HEK293 (cell line): ENCODE results near the gene PRX.
A peak's percentile ranks its signal among the peaks of the same experiment; 100 is the strongest.
"Not testable (repeated sequence)": the region's sequence is repeated elsewhere in the genome, so short reads cannot be mapped to it uniquely, and the experiment has no call there.

ENCODE experiments used
- CTCF ChIA-PET: fragments of 350-600 bp; formaldehyde crosslinking; extraction: SDS; loops from one replicate; lab custom pipeline; 2021; ENCODE audit warnings: antibody characterized with exemption; lab: Yijun Ruan, JAX
- POLR2A ChIA-PET: fragments of 300-600 bp; formaldehyde crosslinking; extraction: SDS; loops from one replicate; lab custom pipeline; 2020; ENCODE audit warnings: antibody characterized with exemption, inconsistent platforms; lab: Yijun Ruan, JAX
- H3K27ac ChIP-seq: fragments of 200-500 bp; sonication (Bioruptor generic); 2 replicates; pipeline ENCODE4 v1.5.1; 2014; ENCODE audit warnings: low read depth, low read length, control low read depth, inconsistent platforms; ENCODE audit errors: extremely low read depth
- H3K36me3 ChIP-seq, 2 experiments: fragments of 200-500 bp in 1 of 2; sonication (Bioruptor generic) in 1 of 2; 1 replicate in 1 of 2; 2 replicates in 1 of 2; pipeline ENCODE4 v1.5.1; 2014 to 2017; ENCODE audit warnings: inconsistent platforms in 2 of 2, low read length in 2 of 2; ENCODE audit not compliant: control insufficient read depth in 2 of 2, insufficient read depth in 1 of 2
- H3K4me1 ChIP-seq: fragments of 200-500 bp; sonication (Bioruptor generic); 2 replicates; pipeline ENCODE4 v1.5.1; 2014; ENCODE audit warnings: mild to moderate bottlenecking, low read length, inconsistent platforms; ENCODE audit not compliant: control insufficient read depth, insufficient read depth
- H3K4me3 ChIP-seq: 2 replicates; pipeline ENCODE4 v1.5.1; 2011; ENCODE audit warnings: low read depth, mild to moderate bottlenecking, control low read depth, low read length, moderate library complexity
- H3K9me3 ChIP-seq: fragments of 200-500 bp; sonication (Bioruptor generic); 2 replicates; pipeline ENCODE4 v1.5.1; 2014; ENCODE audit warnings: low read depth, low read length, inconsistent platforms; ENCODE audit not compliant: control insufficient read depth, insufficient read depth
- ATF2 ChIP-seq: fragments of 450-650 bp; formaldehyde crosslinking; IDR thresholded peaks from 2 replicates; pipeline ENCODE4 v1.5.1; 2016; ENCODE audit warnings: missing biosample characterization, missing genetic modification characterization, low read depth
- PRDM4 ChIP-seq: fragments of 450-650 bp; formaldehyde crosslinking; IDR thresholded peaks from 2 replicates; pipeline ENCODE4 v1.5.1; 2017; ENCODE audit warnings: missing biosample characterization, missing genetic modification characterization
- ZFP3 ChIP-seq: fragments of 450-650 bp; formaldehyde crosslinking; IDR thresholded peaks from 2 replicates; pipeline ENCODE4 v1.5.1; 2016; ENCODE audit warnings: low read depth, missing biosample characterization, missing genetic modification characterization
- ZNF121 ChIP-seq: fragments of 450-650 bp; formaldehyde crosslinking; IDR thresholded peaks from 2 replicates; pipeline ENCODE4 v1.5.1; 2016; ENCODE audit warnings: missing biosample characterization, missing genetic modification characterization
- ZNF473 ChIP-seq: fragments of 450-650 bp; formaldehyde crosslinking; IDR thresholded peaks from 2 replicates; pipeline ENCODE4 v1.5.1; 2017; ENCODE audit warnings: missing biosample characterization, missing genetic modification characterization
- ZNF639 ChIP-seq: fragments of 450-650 bp; formaldehyde crosslinking; IDR thresholded peaks from 2 replicates; pipeline ENCODE4 v1.5.1; 2016; ENCODE audit warnings: missing biosample characterization, missing genetic modification characterization
- ZNF664 ChIP-seq: fragments of 450-650 bp; formaldehyde crosslinking; IDR thresholded peaks from 2 replicates; pipeline ENCODE4 v1.5.1; 2016; ENCODE audit warnings: missing biosample characterization, missing genetic modification characterization
- ZXDB ChIP-seq: fragments of 450-650 bp; formaldehyde crosslinking; IDR thresholded peaks from 2 replicates; pipeline ENCODE4 v1.5.1; 2016; ENCODE audit warnings: missing biosample characterization, missing genetic modification characterization
- TF ChIP-seq, protein P1 (sequence below): fragments of 450-650 bp; formaldehyde crosslinking; IDR thresholded peaks from 2 replicates; pipeline ENCODE4 v1.5.1; 2016; ENCODE audit warnings: missing biosample characterization, missing genetic modification characterization
- TF ChIP-seq, protein P2 (sequence below): fragments of 450-650 bp; formaldehyde crosslinking; IDR thresholded peaks from 2 replicates; pipeline ENCODE4 v1.5.1; 2016; ENCODE audit warnings: missing biosample characterization, missing genetic modification characterization
- TF ChIP-seq, protein P3 (sequence below): fragments of 450-650 bp; formaldehyde crosslinking; IDR thresholded peaks from 2 replicates; pipeline ENCODE4 v1.5.1; 2016; ENCODE audit warnings: missing biosample characterization, missing genetic modification characterization

PRX gene

DNA sequence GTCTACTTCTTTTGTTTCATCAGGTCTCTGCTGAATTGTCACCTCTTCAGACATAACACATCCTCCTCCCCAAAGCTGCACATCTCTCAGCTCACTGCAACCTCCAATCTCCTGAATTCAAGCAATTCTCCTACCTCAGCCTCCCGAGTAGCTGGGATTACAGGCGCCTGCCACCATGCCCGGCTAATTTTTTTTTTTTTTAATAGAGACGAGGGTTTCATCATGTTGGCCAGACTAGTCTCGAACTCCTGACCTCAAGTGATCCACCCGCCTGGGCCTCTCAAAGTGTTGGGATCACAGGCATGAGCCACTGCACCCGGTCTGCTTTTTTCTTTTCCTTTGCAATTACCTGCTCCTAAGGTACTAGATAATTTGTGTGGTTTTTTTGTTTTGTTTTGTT lies 19.6 kb upstream of the PRX start (continued):
- TF ChIP-seq PRDM4 (tag by site-specific recombination) (0 out of 2 replicates have a peak, but pooled peaks have one; percentile 10), ZNF639 (tag by site-specific recombination) (peak; percentile 12; the same call in 1 of the 2 replicates), ZFP3 (peak; percentile 54; the same call in 1 of the 2 replicates)
- TF ChIP-seq, protein P1, sequence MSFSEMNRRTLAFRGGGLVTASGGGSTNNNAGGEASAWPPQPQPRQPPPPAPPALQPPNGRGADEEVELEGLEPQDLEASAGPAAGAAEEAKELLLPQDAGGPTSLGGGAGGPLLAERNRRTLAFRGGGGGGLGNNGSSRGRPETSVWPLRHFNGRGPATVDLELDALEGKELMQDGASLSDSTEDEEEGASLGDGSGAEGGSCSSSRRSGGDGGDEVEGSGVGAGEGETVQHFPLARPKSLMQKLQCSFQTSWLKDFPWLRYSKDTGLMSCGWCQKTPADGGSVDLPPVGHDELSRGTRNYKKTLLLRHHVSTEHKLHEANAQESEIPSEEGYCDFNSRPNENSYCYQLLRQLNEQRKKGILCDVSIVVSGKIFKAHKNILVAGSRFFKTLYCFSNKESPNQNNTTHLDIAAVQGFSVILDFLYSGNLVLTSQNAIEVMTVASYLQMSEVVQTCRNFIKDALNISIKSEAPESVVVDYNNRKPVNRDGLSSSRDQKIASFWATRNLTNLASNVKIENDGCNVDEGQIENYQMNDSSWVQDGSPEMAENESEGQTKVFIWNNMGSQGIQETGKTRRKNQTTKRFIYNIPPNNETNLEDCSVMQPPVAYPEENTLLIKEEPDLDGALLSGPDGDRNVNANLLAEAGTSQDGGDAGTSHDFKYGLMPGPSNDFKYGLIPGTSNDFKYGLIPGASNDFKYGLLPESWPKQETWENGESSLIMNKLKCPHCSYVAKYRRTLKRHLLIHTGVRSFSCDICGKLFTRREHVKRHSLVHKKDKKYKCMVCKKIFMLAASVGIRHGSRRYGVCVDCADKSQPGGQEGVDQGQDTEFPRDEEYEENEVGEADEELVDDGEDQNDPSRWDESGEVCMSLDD (tag by site-specific recombination): peak; percentile 13; the same call in 1 of the 2 replicates

DNA sequence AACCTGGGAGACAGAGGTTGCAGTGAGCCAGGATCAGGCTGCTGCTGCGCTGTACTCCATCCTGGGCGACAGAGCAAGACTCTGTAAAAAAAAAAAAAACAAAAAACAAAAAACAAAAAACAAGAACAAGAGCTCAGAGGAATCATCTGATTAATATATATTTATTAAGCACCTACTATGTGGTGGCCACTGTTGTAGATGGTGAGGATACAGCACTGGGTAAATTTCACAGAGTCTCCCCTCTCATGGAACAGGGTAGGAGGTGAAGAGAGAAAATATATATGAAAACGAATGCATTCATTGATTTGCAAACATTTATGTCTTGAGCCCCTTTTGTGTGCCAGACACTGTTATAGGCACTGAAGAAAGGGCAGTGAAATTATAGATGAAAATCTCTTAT lies 18.5 kb upstream of the PRX start:
- H3K36me3 ChIP-seq: no peaks in the 10 kb centered on the region; a peak in 1 of 3 replicates
- CTCF ChIA-PET: interaction anchor here (0.5 to 3.0 kb wide), 7 partner anchors 11 to 203 kb away, joined by 3 to 21 read pairs (median 4); no protein-coding TSS in a partner anchor
- H3K4me3 ChIP-seq: no peak overlapping the region
- no peaks in the 10 kb centered on the region for H3K9me3 ChIP-seq
- H3K4me1 ChIP-seq: peaks cover 16% of the 10 kb centered on the region
- H3K27ac ChIP-seq: peak overlapping the region; percentile 24; the same call in 1 of the 2 replicates
- TF ChIP-seq ATF2 (tag by site-specific recombination): no peak
- TF ChIP-seq ZNF664 (tag by site-specific recombination): peak; percentile 79
- TF ChIP-seq, protein P2, sequence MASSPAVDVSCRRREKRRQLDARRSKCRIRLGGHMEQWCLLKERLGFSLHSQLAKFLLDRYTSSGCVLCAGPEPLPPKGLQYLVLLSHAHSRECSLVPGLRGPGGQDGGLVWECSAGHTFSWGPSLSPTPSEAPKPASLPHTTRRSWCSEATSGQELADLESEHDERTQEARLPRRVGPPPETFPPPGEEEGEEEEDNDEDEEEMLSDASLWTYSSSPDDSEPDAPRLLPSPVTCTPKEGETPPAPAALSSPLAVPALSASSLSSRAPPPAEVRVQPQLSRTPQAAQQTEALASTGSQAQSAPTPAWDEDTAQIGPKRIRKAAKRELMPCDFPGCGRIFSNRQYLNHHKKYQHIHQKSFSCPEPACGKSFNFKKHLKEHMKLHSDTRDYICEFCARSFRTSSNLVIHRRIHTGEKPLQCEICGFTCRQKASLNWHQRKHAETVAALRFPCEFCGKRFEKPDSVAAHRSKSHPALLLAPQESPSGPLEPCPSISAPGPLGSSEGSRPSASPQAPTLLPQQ (tag by site-specific recombination): no peak
- TF ChIP-seq ZXDB: 0 out of 2 replicates have a peak, but pooled peaks have one; percentile 15
- TF ChIP-seq ZNF473: no peak
- TF ChIP-seq, protein P3, sequence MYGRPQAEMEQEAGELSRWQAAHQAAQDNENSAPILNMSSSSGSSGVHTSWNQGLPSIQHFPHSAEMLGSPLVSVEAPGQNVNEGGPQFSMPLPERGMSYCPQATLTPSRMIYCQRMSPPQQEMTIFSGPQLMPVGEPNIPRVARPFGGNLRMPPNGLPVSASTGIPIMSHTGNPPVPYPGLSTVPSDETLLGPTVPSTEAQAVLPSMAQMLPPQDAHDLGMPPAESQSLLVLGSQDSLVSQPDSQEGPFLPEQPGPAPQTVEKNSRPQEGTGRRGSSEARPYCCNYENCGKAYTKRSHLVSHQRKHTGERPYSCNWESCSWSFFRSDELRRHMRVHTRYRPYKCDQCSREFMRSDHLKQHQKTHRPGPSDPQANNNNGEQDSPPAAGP (tag by site-specific recombination): no peak
- POLR2A ChIA-PET: interaction anchor here (0.9 to 17.1 kb wide), 3 partner anchors 7 to 34 kb away, joined by 4 to 428 read pairs (median 102); partner anchors contain the start of genes BLVRB, SERTAD1 and SERTAD3

- not testable (repeated sequence) for H3K9me3 ChIP-seq, H3K36me3 ChIP-seq, H3K4me3 ChIP-seq, H3K27ac ChIP-seq
- peaks cover 19% of the 10 kb centered on the region for H3K4me1 ChIP-seq
- ChIA-PET CTCF (interaction anchor here (0.6 to 2.1 kb wide), 5 partner anchors 10 to 22 kb away, joined by 3 to 13 read pairs (median 4); no protein-coding TSS in a partner anchor), POLR2A (interaction anchor here (0.7 to 17.1 kb wide), 5 partner anchors 6 to 80 kb away, joined by 4 to 428 read pairs (median 9); partner anchors contain the start of genes BLVRB, SERTAD1 and SERTAD3)
- peak; percentile 97 for TF ChIP-seq ZNF121 (tag by site-specific recombination)
Observed at GRCh38 chr19:40430242-40430641, 17.1 kb upstream of the PRX start.

DNA sequence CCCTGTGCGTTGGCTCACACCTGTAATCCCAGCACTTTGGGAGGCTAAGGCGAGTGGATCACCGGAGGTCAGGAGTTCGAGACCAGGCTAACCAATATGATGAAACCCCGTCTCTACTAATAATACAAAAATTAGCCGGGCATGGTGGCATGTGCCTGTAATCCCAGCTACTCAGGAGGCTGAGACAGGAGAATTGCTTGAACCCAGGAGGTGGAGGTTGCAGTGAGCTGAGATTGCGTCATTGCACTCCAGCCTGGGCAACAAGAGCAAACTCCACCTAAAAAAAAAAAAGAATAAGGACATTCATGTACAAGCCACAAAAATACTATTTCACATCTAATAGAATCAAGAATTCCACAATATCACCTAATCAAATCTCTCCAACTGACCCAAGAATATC lies 15.0 kb upstream of the PRX start:
- not testable (repeated sequence) for H3K9me3 ChIP-seq, H3K36me3 ChIP-seq, H3K27ac ChIP-seq, H3K4me3 ChIP-seq
- POLR2A ChIA-PET: interaction anchor here (0.6 to 9.2 kb wide), 3 partner anchors 11 to 88 kb away, joined by 9 to 428 read pairs (median 74); partner anchors contain the start of genes BLVRB, SERTAD3 and SPTBN4
- peaks cover 21% of the 10 kb centered on the region for H3K4me1 ChIP-seq
- CTCF ChIA-PET: interaction anchor here (0.7 to 3.1 kb wide), 5 partner anchors 12 to 365 kb away, joined by 3 to 26 read pairs (median 4); partner anchors contain the start of genes BLVRB and SERTAD3
